HK-2 (cell line): ENCODE results near the gene PKP1.

Experiments
- DNase-seq: peaks from one replicate; pipeline ENCODE4 v3.0.0-alpha.2; 2018; ENCODE audit not compliant: unreplicated experiment

Gene PKP1

DNA sequence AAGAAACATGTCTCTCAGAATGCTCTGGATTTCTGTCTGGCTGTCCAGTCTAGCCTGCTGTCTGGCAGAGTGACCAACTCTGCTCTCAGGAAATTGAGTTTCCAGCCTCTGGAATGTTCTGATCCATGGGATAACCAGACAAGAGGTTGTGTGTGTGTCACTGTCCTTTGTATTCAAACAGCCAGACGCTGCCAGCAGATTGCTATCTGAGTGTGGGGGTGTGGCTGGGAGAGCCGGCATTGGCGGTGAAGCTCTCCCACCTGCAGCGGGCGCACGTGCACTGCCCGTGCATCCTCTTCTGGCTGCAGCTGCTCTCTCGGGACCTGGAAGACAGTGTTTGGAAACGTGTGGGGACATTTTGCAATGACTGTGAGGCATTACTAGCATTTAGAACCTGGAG lies 26.1 kb downstream of the PKP1 start:
- no peak for DNase-seq

DNA sequence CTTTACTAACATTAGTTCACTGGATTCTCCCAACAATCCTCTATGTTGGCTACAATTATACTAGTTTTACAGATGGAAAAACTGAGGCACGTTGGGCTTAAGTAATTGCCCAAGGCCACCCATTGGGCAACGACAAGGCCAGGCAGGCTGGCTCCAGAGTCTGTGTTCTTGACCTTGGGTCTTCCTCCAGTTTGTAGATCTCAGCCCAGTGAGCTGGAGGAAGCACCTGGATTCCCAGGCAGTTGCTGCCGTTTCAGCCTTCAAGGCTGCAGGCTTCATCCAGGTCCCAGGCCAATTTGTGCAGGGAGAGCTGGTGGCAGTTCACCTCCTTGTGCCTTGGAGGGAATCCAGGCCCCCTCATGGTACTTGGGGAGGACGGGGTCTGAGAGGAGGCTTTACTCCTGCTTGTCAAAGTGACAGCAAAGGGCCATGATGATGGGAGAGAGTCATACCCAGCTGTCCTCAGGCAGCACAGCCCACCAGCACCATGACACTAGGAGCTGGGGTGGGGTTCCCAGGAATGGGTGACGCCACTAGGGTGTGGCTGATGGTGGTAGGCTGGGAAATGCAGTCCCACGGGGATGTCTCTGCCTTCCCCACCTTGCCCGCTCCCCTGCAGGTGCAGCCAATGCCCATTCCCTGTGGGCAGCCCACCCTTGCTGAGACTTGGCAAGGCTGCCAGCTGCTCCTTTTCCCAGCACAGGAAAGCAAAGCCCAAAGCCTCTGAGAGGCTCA lies 27.1 kb downstream of the PKP1 start:
- DNase-seq, result no peak

DNA sequence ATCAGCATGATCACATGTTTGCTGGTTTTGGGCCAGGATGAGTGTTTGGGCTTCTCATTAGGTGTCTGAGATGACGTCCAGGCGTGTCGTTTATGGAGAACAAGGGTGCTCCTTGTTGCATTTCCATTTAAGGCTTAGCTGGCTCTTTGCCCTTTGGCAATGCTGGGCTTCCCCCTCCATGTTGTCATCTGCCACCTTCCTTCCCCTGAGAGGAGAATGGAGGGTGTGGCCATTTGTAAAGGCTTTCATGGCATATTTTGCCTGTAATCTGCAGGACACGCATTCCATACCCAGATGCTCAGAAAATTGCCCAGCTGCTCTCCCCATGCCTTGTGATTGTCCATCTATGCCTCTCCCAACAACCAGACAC lies 27.7 kb downstream of the PKP1 start:
- no peak for DNase-seq

GRCh38 chr1:201311356-201312011 lies 28.2 kb downstream of the PKP1 start:
- DNase-seq, result no peak

DNA sequence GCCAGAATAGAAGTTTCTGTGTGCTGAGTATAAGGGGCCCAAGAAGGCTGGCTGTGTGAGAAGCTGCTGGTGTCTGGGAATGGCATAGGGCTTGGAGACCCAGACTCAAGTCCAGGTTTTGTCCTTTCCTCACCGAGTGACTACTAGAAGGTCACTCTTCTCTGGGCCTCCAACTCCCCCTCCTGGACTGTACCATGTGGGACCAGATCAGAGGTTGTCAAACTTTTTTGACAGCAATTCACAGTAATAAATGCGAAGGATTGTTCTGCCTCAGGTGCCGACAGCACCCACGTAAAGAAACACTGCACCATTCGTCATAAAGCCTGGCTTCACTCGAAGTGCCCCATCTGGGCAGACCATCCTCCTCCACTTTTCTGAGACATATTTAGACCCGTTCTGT lies 29.0 kb downstream of the PKP1 start:
- no peak for DNase-seq

GRCh38 chr1:201313086-201313485 lies 29.8 kb downstream of the PKP1 start:
- DNase-seq, result no peak

DNA sequence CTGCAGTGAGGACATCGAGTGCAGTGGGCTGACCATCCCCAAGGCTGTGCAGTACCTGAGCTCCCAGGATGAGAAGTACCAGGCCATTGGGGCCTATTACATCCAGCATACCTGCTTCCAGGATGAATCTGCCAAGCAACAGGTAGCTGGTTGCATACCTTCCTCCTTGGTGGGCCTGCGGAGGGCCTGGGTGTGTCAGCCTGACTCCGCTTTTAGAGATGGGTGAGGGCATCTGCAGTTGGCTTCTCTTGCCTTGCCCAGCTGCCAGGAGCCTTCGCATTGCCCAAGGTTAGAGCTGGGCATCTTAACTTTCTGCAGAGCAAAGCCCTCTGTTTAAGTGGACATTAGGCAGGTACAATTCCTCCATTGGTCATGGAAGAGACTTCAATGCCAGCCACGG lies 33.2 kb downstream of the PKP1 start:
- no peak for DNase-seq

DNA sequence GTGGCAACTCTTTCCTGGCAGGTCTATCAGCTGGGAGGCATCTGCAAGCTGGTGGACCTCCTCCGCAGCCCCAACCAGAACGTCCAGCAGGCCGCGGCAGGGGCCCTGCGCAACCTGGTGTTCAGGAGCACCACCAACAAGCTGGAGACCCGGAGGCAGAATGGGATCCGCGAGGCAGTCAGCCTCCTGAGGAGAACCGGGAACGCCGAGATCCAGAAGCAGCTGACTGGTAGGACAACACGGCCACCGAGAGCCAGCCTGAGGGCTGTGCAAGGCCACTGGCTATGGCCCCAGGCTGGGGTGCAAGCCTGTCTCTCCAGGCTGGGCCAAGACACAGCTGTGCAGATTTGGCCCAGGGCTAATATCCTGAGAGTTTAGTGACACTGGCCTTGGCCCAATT lies 34.2 kb downstream of the PKP1 start:
- DNase-seq, result no peak

DNA sequence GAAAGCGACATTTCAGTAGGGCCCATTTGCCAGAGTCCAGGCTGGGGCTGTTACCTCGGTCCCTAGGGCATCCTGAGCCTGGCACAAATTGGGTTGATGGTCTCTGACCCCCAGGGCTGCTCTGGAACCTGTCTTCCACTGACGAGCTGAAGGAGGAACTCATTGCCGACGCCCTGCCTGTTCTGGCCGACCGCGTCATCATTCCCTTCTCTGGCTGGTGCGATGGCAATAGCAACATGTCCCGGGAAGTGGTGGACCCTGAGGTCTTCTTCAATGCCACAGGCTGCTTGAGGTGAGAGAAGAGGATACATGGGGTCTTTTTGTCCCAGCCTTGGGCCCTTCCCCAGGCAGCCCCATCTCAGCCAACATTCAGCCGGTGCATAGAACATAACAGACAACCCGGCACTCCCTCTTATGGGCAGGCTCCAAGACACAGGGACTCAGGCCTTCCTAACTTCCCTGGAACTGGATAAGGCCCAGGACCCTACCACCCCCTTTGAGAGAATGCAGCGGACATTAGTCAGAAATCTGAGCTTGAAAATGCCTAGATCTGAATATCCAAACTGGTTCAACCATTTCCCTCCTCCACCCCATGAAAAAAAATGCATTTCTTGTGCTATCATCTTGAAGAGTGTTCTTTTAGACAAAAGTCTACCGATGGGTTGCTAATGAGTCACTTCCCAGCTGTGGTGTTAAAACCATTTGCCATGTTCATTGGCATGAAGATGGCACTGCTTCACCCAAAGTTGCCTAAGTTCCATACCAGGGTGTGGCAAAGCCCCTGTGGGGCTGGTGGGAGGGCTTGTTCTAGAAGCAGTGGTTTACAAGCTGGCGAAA lies 35.4 kb downstream of the PKP1 start:
- DNase-seq, result no peak

DNA sequence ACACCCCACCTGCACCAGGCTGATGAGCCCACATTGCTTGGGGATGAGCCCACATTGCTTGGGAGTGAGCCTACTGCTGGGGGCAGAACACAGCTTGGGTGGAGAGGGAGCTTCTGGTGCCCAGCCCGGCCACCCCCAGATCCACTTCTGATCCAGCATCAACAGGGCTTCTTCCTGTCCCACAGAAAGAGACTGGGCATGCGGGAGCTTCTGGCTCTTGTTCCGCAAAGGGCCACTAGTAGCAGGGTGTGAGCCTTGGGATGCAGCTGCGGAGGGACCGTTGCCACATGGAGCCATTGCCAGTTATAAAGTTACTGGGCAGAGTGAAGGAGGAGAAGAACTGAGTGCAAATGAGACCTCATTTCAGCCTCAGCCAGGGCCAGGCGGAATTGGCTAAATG lies 36.3 kb downstream of the PKP1 start:
- DNase-seq, result no peak

DNA sequence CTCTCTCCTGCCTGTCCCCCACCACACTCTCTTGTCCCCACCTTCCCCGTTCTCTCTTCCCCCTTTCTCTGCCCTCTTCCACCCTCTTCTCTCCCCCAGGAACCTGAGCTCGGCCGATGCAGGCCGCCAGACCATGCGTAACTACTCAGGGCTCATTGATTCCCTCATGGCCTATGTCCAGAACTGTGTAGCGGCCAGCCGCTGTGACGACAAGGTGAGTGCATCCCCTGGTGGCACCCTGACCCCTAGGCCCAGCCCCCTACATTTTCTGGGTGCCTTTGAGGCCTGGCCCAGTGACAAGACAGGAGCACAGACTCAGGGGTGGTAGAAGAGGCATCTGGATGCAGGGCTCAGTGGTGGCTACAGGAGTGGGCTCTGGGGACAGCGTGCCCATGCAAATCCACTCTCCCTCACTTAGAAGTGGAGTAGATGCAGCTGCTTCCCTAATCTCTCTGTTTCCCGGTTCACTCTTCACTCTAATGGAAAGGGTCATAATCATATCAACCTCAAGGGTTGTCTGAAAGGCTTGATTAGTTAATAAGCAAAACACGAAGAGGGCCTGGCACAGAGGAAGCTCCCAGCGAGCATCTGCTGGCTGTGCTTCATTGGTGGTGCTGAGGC lies 37.0 kb downstream of the PKP1 start:
- DNase-seq, result no peak

DNA sequence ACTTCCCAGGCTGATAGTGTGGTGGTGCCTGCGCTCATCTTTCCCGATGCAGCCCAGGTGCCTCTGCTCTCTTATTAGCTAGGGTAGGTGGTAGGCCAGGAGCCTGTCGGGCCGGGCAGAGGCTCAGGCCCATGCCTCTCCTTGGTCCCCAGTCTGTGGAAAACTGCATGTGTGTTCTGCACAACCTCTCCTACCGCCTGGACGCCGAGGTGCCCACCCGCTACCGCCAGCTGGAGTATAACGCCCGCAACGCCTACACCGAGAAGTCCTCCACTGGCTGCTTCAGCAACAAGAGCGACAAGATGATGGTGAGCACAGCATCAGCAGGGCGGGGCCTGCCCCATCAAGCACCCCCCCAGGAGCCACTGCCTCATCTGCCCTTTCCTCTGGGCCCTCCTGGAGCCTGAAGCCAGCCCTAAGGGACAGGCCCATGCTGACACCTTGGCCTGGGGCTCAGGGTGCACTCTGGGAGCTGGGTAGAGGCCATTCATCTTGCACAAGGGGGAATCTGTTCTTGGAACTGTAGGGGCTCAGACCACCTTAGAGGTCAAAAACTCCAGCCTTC lies 38.6 kb downstream of the PKP1 start:
- no peak for DNase-seq

- no peak for DNase-seq
These were observed 39.6 kb downstream of the PKP1 start for GRCh38 chr1:201322653-201323510.

DNA sequence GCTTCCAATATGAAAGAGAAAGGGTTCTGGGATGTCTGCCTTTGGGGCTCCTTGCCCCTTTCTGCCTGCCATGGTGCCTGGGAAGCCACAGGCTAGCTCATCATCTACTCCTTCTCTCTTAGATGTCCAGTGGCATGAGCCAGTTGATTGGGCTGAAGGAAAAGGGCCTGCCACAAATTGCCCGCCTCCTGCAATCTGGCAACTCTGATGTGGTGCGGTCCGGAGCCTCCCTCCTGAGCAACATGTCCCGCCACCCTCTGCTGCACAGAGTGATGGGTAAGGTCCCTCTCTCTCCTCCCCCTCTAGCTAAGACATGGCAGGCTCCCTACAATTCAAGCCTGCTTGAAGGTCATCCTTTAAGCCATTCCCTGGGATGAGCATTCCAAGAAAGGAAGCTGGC lies 41.0 kb downstream of the PKP1 start:
- DNase-seq, result no peak

DNA sequence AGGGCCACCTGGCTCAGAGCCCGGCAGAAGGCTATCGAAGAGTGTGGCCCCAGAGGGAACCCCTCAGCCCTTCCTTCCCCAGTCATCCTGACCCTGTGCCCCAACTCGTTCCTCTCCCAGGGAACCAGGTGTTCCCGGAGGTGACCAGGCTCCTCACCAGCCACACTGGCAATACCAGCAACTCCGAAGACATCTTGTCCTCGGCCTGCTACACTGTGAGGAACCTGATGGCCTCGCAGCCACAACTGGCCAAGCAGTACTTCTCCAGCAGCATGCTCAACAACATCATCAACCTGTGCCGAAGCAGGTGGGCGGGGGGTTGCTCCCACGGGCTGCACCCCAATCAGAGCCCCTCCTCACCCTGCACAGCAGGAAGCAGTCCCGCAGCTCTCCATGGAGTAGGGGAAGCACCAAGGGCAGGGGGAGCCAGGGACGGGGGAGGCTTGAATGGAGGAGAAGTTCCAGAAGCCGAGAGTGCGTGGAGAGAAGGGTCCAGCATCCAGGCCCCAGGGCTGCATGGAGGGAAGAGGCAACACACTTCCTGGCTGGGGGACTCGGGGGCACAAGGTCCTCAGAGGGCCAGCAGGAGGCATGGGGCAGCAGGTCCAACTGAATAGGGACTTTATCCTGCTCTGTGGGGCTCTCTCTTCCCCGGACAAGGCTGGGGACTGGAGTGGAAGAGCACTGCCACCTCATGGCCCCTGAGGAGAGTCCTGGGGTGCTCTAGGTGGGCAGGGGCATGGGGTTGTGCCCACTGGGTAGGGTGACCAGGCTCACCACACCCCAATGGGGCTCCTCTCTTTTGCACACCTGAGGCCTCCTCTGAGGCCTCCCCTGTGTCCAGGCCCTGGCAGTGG lies 41.7 kb downstream of the PKP1 start:
- no peak for DNase-seq

DNA sequence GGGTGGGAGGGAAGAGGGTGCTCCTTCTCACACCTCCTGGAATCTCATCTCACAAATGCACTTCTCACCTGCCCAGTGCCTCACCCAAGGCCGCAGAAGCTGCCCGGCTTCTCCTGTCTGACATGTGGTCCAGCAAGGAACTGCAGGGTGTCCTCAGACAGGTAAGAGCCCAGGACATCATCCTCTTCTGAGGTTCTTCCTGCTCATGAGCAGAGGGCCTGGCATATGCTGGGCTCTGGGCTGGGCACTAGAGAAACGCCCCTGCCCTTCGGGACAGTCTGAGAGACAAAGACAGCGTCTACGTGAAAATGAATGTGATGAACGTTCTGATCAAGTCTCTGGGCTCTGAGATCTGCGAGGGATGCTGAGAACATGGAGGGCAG lies 42.4 kb downstream of the PKP1 start:
- no peak for DNase-seq

GRCh38 chr1:201326710-201327109 lies 43.4 kb downstream of the PKP1 start:
- no peak for DNase-seq

DNA sequence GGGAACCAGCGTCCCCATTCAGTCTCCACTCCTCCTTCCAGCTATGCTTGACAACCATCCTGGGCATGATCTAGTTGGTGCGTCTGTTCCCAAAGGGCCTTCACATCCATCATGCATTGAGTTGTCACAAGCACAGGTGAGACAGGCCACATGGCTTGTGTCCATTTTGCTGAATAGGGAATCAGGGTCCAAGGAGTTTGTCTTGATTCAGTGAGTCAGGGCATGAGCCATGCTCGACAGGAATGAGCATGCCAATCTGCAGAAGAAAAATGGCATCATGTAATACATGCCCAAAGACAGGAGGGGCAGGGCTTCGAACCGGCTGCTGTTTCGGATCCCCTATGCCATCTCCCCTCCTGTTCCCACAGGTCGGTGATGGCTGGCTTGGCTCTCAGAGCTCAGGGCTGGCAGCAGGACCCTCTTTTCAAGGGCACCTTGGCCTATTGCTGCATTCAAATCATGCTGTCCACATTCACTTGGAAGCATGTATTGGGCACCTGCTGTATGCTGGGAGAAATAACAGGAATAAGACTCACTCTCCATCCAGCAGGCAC lies 44.5 kb downstream of the PKP1 start:
- DNase-seq, result no peak

DNA sequence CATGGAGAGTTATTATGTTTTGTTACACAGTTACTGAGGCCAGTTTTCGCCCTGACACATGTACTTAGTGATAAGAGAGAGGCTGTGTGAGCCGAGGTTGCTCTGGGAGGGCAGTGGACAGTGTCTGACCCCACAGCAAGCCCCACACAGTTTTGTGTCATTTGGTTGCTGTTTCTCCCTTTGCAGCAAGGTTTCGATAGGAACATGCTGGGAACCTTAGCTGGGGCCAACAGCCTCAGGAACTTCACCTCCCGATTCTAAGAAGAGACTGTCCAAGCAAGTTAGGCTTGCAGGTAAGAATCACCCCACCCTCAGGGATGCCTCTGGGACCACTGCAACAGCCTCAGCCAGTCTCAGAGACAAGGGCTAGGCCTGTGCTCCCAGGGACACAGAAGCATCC lies 45.3 kb downstream of the PKP1 start:
- no peak for DNase-seq

DNA sequence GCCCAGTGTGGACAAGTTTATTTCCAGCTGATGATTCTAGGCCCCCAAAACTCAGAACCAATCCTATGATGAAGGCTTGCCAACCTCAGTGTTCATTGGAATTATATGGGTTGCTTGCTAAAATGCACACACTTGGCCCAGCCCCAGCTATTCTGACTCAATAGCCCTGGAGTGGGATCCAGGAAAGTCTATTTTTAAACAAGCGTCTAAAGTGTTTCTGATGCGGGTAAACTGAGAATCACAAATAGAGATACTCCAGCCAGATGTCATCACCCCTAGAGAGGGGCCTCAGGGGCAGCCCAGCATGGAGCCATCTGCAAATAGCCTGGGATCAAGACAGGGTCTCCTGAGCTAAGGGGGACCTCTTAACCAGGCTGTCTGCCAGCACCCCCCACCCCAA lies 46.0 kb downstream of the PKP1 start:
- no peak for DNase-seq
